ENCODE measurements around the gene NUDT8. TPM values are rescaled to one million over a fixed set of nuclear protein-coding genes. Genes with fewer than 3 reads are reported as not detected.

Gene NUDT8
- total and polyA plus RNA-seq, 2 donors (not counting 1 experiment from before 2014, with no cell fraction given) = 6.9 to 7.1 TPM

GRCh38 chr11:67615728-67616430, 13.9 kb downstream of the NUDT8 start:
- H3K4me1 Mint-ChIP-seq = peaks cover 45% of the 10 kb centered on the region
- Histone ChIP-seq H3K9ac (ENCODE audit: low read length) (no peak overlapping the region), H3K9me3 (ENCODE audit: control extremely low read depth in 1 of 3, control insufficient read depth in 2 of 3, insufficient read depth in 1 of 3, low read length in 2 of 3) (no peaks in the 10 kb centered on the region), H3K4me3 (ENCODE audit: control extremely low read depth in 1 of 5, extremely low read depth in 1 of 5, insufficient read depth in 1 of 5, low read depth in 2 of 5, low read length in 4 of 5) (no peak overlapping the region), H3K27ac (ENCODE audit: low read length in 2 of 2) (no peak overlapping the region), H4K20me1 (ENCODE audit: control insufficient read depth, insufficient read depth, low read length, poor library complexity, severe bottlenecking) (no peaks in the 10 kb centered on the region), H2AFZ (ENCODE audit: insufficient read depth, low read depth, low read length, poor library complexity, severe bottlenecking) (no peak overlapping the region), H3K79me2 (ENCODE audit: control insufficient read depth, insufficient read depth, low read length) (no peaks in the 10 kb centered on the region), H3K4me1 (ENCODE audit: control insufficient read depth in 2 of 2, insufficient read depth in 2 of 2, low read length in 2 of 2) (peaks cover 32 to 38% of the 10 kb centered on the region in 2 donors), H3K36me3 (replicated peaks in 1 of 2; ENCODE audit: control extremely low read depth in 1 of 2, control insufficient read depth in 1 of 2, extremely low read depth in 1 of 2, insufficient read depth in 2 of 2, low read length in 1 of 2) (peaks cover 0 to 18% of the 10 kb centered on the region in 2 experiments), H3K27me3 (replicated peaks in 1 of 4; ENCODE audit: control extremely low read depth in 1 of 4, control insufficient read depth in 3 of 4, insufficient read depth in 4 of 4, low read length in 3 of 4) (no peaks in the 10 kb centered on the region), H3K4me2 (replicated peaks; ENCODE audit: low read depth, low read length, poor library complexity, severe bottlenecking) (peak overlapping the region; percentile 79)
- intact Hi-C loops (cut with micrococcal nuclease) = no loop called here
- DNase-seq (peak; percentile 51), ATAC-seq (ENCODE audit: low read depth) (no peak)
- ChIA-PET CTCF (interaction anchor here (0.8 to 8.0 kb wide), 6 partner anchors 13 to 44 kb away, joined by 3 to 85 read pairs (median 4); partner anchors contain the start of genes GSTP1 and NUDT8), POLR2A (interaction anchor here (0.6 to 3.8 kb wide), 4 partner anchors 8 to 179 kb away, joined by 4 to 31 read pairs (median 7); partner anchors contain the start of gene NUDT8)
- H3K27me3 Mint-ChIP-seq = no peaks in the 10 kb centered on the region
- peak overlapping the region; percentile 80 for H3K27ac Mint-ChIP-seq
- WGBS (ENCODE audit: insufficient coverage) = 51% methylated on average over 33 of the region's 34 CpGs
- H3K9me3 Mint-ChIP-seq (ENCODE audit: insufficient read depth) = no peaks in the 10 kb centered on the region
- TF ChIP-seq EZH2 (IDR thresholded peaks at IDR 0.05; ENCODE audit: borderline replicate concordance, insufficient read depth, low read depth, low read length, poor library complexity, severe bottlenecking) (no peak), CTCF (IDR thresholded peaks at IDR 0.05) (no peak)
- peak overlapping the region; percentile 68 for H3K4me3 Mint-ChIP-seq

All from B cell (primary cell).